SK-N-SH (cell line): ENCODE results near the gene EIF1. TPM values are rescaled to one million over a fixed set of nuclear protein-coding genes. Genes with fewer than 3 reads are reported as not detected.

Experiments used
- CTCF ChIA-PET: fragments of 300-600, 350-600 bp; formaldehyde crosslinking; extraction: SDS; loops from one replicate; lab custom pipeline; 2021; lab: Yijun Ruan, JAX
- POLR2A ChIA-PET: fragments of 350-600 bp; sonication (Branson Sonifier 250); formaldehyde crosslinking; extraction: SDS; loops from one replicate; lab custom pipeline; 2020; ENCODE audit warnings: antibody characterized with exemption, inconsistent platforms; lab: Yijun Ruan, JAX
- DNase-seq: peaks from one replicate; pipeline ENCODE4 v3.0.0; 2012
- H2AFZ ChIP-seq: fragments of 200-600 bp; sonication (generic); 2 replicates; pipeline ENCODE4 v1.8.1; 2016; ENCODE audit warnings: antibody characterized with exemption, mild to moderate bottlenecking, low read depth
- H3F3A ChIP-seq: fragments of 200-600 bp; sonication (generic); replicated peaks from 2 replicates; pipeline ENCODE3; 2016; ENCODE audit warnings: antibody characterized with exemption, mild to moderate bottlenecking; ENCODE audit not compliant: insufficient read depth
- H3K27ac ChIP-seq, 2 experiments: fragments of 200-500 bp in 1 of 2; fragments of 200-600 bp in 1 of 2; sonication (Bioruptor generic) in 1 of 2; sonication (generic), shearing (Covaris generic) in 1 of 2; 2 replicates each; pipeline versions ENCODE4 v1.5.1 to v1.6.1; 2014 to 2016; ENCODE audit warnings: low read depth in 2 of 2, inconsistent platforms in 1 of 2, low read length in 1 of 2, mild to moderate bottlenecking in 1 of 2, mixed read lengths in 1 of 2
- H3K27me3 ChIP-seq: fragments of 200-600 bp; sonication (generic), shearing (Covaris generic); 2 replicates; pipeline ENCODE4 v1.6.1; 2016; ENCODE audit warnings: mixed run types; ENCODE audit not compliant: insufficient read depth
- H3K36me3 ChIP-seq, 2 experiments: fragments of 200-500 bp in 1 of 2; fragments of 200-600 bp in 1 of 2; sonication (Bioruptor generic) in 1 of 2; sonication (generic) in 1 of 2; replicated peaks in 1 of 2; 2 replicates each; pipeline versions ENCODE3 to v1.5.1; 2014 to 2016; ENCODE audit warnings: low read length in 1 of 2, mild to moderate bottlenecking in 1 of 2; ENCODE audit not compliant: insufficient read depth in 2 of 2, control insufficient read depth in 1 of 2
- H3K4me1 ChIP-seq, 2 experiments: fragments of 200-500 bp in 1 of 2; fragments of 200-600 bp in 1 of 2; sonication (Bioruptor generic) in 1 of 2; sonication (generic), shearing (Covaris generic) in 1 of 2; 2 replicates each; pipeline versions ENCODE4 v1.5.1 to v1.6.1; 2014 to 2016; ENCODE audit warnings: low read depth in 1 of 2, low read length in 1 of 2, mixed run types in 1 of 2; ENCODE audit not compliant: insufficient read depth in 2 of 2, control insufficient read depth in 1 of 2
- H3K4me2 ChIP-seq: fragments of 200-600 bp; sonication (generic), shearing (Covaris generic); 2 replicates; pipeline ENCODE4 v1.6.1; 2017; ENCODE audit warnings: mixed run types
- H3K4me3 ChIP-seq, 2 experiments: fragments of 200-500 bp in 1 of 2; fragments of 200-600 bp in 1 of 2; sonication (Bioruptor generic) in 1 of 2; sonication (generic), shearing (Covaris generic) in 1 of 2; 2 replicates each; pipeline versions ENCODE4 v1.5.1 to v1.8.1; 2014 to 2016; ENCODE audit warnings: low read depth in 2 of 2, inconsistent platforms in 1 of 2, low read length in 1 of 2, mild to moderate bottlenecking in 1 of 2, mixed read lengths in 1 of 2, moderate library complexity in 1 of 2
- H3K79me2 ChIP-seq: fragments of 200-600 bp; sonication (generic); 2 replicates; pipeline ENCODE4 v1.8.1; 2017; ENCODE audit warnings: mild to moderate bottlenecking; ENCODE audit not compliant: insufficient read depth
- H3K9ac ChIP-seq: fragments of 200-600 bp; sonication (generic); 2 replicates; pipeline ENCODE4 v1.6.1; 2017; ENCODE audit warnings: mixed run types
- H3K9me2 ChIP-seq: fragments of 200-600 bp; sonication (generic); 2 replicates; pipeline ENCODE4 v1.6.1; 2017; ENCODE audit warnings: mixed run types
- H3K9me3 ChIP-seq: fragments of 200-600 bp; sonication (generic); 2 replicates; pipeline ENCODE4 v1.6.1; 2017; ENCODE audit warnings: mixed run types, mild to moderate bottlenecking, moderate library complexity
- H4K20me1 ChIP-seq: fragments of 200-600 bp; sonication (generic); 2 replicates; pipeline ENCODE4 v1.6.1; 2017; ENCODE audit warnings: mild to moderate bottlenecking, mixed run types; ENCODE audit not compliant: insufficient read depth
- CTCF ChIP-seq: fragments of 200-600 bp; sonication (generic); IDR thresholded peaks from 2 replicates; pipeline ENCODE4 v1.6.1; 2017; ENCODE audit warnings: antibody characterized with exemption, mild to moderate bottlenecking, moderate library complexity
- ELF1 ChIP-seq: IDR thresholded peaks from 2 replicates; pipeline ENCODE4 v1.4.0; 2012
- EP300 ChIP-seq, 2 experiments: IDR thresholded peaks; 2 replicates each; pipeline versions ENCODE4 v1.4.0 to v1.6.1; 2012; ENCODE audit warnings: borderline replicate concordance in 1 of 2, low read depth in 1 of 2, low read length in 1 of 2
- EZH2phosphoT487 ChIP-seq: fragments of 200-600 bp; sonication (generic); IDR thresholded peaks from 2 replicates; pipeline ENCODE4 v1.6.1; 2017; ENCODE audit warnings: low read depth, mixed run types, mild to moderate bottlenecking, antibody characterized with exemption, moderate library complexity, borderline replicate concordance
- FOSL2 ChIP-seq: IDR thresholded peaks from 2 replicates; pipeline ENCODE4 v1.4.0; 2012; ENCODE audit warnings: low read depth, mild to moderate bottlenecking, moderate library complexity, borderline replicate concordance
- GABPA ChIP-seq: IDR thresholded peaks from 2 replicates; pipeline ENCODE4 v1.4.0; 2012; ENCODE audit warnings: low read depth, mild to moderate bottlenecking
- NFIC ChIP-seq: IDR thresholded peaks from 2 replicates; pipeline ENCODE4 v1.4.0; 2012; ENCODE audit warnings: borderline replicate concordance
- NRF1 ChIP-seq: IDR thresholded peaks from 2 replicates; pipeline ENCODE4 v1.6.1; 2012; ENCODE audit warnings: low read depth, mild to moderate bottlenecking, low read length
- PBX3 ChIP-seq: IDR thresholded peaks from 2 replicates; pipeline ENCODE4; 2012
- REST ChIP-seq: IDR thresholded peaks from 2 replicates; pipeline ENCODE4 v1.6.1; 2012; ENCODE audit warnings: mild to moderate bottlenecking, low read depth, low read length, moderate library complexity
- TEAD4 ChIP-seq: IDR thresholded peaks from 2 replicates; pipeline ENCODE4 v1.4.0; 2012; ENCODE audit warnings: mild to moderate bottlenecking, borderline replicate concordance; ENCODE audit not compliant: insufficient read depth
- YY1 ChIP-seq: IDR thresholded peaks from 2 replicates; pipeline ENCODE4 v1.4.0; 2012; ENCODE audit warnings: low read depth, mild to moderate bottlenecking
- WGBS: methylation state at CpG from one replicate; pipeline ENCODE4 v1.1.6; 2017; ENCODE audit warnings: low lambda C conversion rate; 5-methylcytosine and 5-hydroxymethylcytosine counted together
- polyA plus RNA-seq, 3 experiments: library from polyadenylated mRNA; depleted of rRNA; stranded (reverse); fragments of >200 nt; gene quantifications; 2 replicates each; pipeline ENCODE4 v1.2.3, GENCODE V29; 2012

The EIF1 gene
- polyA plus RNA-seq, 1 of the 3 experiments (the other 2 are of a cell fraction), result 300 TPM

DNA sequence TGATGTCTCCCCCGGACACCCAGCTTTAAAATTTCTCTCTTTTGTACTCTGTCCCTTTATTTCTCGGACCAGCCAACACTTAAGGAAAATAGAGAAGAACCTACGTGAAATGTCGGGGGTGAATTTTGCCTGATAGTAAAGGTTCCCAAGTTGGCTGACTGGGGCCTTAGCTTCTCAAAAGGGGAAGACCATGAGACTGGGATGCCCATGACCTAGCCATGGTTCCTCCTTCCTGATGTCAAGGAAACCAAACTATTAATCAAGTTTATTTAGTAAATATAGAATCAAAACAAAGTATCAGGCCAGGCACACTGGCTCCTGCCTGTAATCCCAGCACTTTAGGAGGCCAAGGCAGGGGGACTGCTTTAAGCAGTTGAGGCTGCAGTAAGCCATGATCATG, 2.4 kb upstream of the EIF1 start:
- H3K4me2 ChIP-seq, result no peak overlapping the region
- H3K9ac ChIP-seq, result no peak overlapping the region
- H3K4me1 ChIP-seq, result peaks cover 12 to 29% of the 10 kb centered on the region in 2 experiments
- TF ChIP-seq PBX3 (no peak), FOSL2 (no peak), EP300 (IDR thresholded peaks at IDR 0.05; ENCODE audit: borderline replicate concordance in 1 of 2, low read depth in 1 of 2, low read length in 1 of 2) (no peak), NRF1 (no peak), REST (no peak), EZH2phosphoT487 (no peak), ELF1 (no peak), YY1 (no peak), GABPA (no peak), TEAD4 (no peak)
- H3K9me3 ChIP-seq, result no peaks in the 10 kb centered on the region
- POLR2A ChIA-PET, result no interaction called here
- H3K9me2 ChIP-seq, result no peaks in the 10 kb centered on the region
- H3K4me3 ChIP-seq, result no peak overlapping the region
- peaks cover 19% of the 10 kb centered on the region in 2 experiments for H3K36me3 ChIP-seq
- H3K79me2 ChIP-seq, result peaks cover 23% of the 10 kb centered on the region
- CTCF ChIA-PET, result interaction anchor here (2.0 to 18.0 kb wide), 3 partner anchors 9 to 138 kb away, joined by 4 to 235 read pairs (median 7); no protein-coding TSS in a partner anchor
- 93% methylated on average over 4 of the region's 4 CpGs for WGBS
- no peak for DNase-seq
- H3F3A ChIP-seq, result peaks cover 24% of the 10 kb centered on the region
- H3K27ac ChIP-seq, result no peak overlapping the region
- H2AFZ ChIP-seq, result no peak overlapping the region
- no peaks in the 10 kb centered on the region for H3K27me3 ChIP-seq
- H4K20me1 ChIP-seq, result peaks cover 20% of the 10 kb centered on the region

DNA sequence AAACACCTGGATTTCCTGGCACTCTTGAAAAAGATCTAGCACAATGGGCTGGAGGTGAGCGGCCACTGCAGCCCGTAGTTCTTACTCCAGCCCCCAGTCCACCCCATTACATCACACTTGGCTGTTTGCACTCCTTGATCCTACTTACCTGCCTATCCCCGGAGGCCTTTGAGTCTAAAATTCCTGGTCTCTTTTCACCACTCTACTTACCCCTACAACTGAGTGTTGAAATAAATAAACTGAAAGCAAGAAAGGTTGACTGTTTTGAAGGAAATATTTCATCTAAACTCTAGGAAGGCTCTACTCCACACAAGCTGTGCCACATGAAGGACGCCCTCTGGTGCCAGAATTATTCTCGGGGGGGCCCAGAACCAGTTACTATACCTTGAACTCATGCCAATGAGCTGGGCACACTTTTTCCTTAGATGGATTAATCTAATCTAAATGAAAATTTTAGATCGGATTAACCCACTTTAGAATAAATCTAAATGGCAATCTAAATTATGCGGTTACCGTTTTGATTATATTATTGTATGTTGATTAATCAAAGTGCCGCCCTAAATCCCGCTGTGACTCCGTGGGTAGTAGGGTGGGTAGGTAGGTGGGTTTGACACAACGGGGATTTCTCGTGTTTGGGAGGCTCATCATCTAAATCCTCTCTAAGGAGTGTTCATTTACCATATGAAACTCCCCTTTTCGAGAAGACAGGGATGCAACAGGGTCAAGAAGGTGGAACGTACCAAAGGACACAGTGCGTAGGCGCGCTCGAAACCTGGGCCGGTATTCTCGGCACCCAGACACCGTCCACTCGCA, 651 bp upstream of the EIF1 start:
- no peaks in the 10 kb centered on the region for H3K9me2 ChIP-seq
- H3K9ac ChIP-seq, result peak overlapping the region; percentile 75
- CTCF ChIA-PET, result interaction anchor here (1.0 to 18.0 kb wide), 5 partner anchors 9 to 158 kb away, joined by 3 to 235 read pairs (median 4); no protein-coding TSS in a partner anchor
- peak overlapping the region; percentile 74 to 92 for H3K4me3 ChIP-seq
- peak overlapping the region; percentile 85 for H3K4me2 ChIP-seq
- H2AFZ ChIP-seq, result peak overlapping the region; percentile 97
- peaks cover 38% of the 10 kb centered on the region for H4K20me1 ChIP-seq
- H3K27me3 ChIP-seq, result no peaks in the 10 kb centered on the region
- peaks cover 42% of the 10 kb centered on the region for H3F3A ChIP-seq
- WGBS, result 6% methylated on average over 23 of the region's 23 CpGs
- POLR2A ChIA-PET, result interaction anchor here (0.6 to 1.9 kb wide), 21 partner anchors 8 to 965 kb away, joined by 3 to 11 read pairs (median 4); partner anchors contain the start of genes FKBP10, HAP1, JUP and P3H4
- peaks cover 13 to 29% of the 10 kb centered on the region in 2 experiments for H3K4me1 ChIP-seq
- no peak for TF ChIP-seq TEAD4
- peak; percentile 55; the same call in 1 of the 2 replicates for TF ChIP-seq NFIC
- TF ChIP-seq CTCF, result peak; percentile 57
- peaks cover 27% of the 10 kb centered on the region for H3K79me2 ChIP-seq
- no peaks in the 10 kb centered on the region for H3K9me3 ChIP-seq
- peak; percentile 44 for DNase-seq
- H3K27ac ChIP-seq, result peak overlapping the region; percentile 98 to 100
- peaks cover 37% of the 10 kb centered on the region in 2 experiments for H3K36me3 ChIP-seq
